Measurements from ENCODE around the gene PLXNB3. TPM values are rescaled to one million over a fixed set of nuclear protein-coding genes. Genes with fewer than 3 reads are reported as not detected.

PLXNB3 gene
- total RNA-seq, 1 experiment from 2014 or later, result 14.3 TPM

DNA sequence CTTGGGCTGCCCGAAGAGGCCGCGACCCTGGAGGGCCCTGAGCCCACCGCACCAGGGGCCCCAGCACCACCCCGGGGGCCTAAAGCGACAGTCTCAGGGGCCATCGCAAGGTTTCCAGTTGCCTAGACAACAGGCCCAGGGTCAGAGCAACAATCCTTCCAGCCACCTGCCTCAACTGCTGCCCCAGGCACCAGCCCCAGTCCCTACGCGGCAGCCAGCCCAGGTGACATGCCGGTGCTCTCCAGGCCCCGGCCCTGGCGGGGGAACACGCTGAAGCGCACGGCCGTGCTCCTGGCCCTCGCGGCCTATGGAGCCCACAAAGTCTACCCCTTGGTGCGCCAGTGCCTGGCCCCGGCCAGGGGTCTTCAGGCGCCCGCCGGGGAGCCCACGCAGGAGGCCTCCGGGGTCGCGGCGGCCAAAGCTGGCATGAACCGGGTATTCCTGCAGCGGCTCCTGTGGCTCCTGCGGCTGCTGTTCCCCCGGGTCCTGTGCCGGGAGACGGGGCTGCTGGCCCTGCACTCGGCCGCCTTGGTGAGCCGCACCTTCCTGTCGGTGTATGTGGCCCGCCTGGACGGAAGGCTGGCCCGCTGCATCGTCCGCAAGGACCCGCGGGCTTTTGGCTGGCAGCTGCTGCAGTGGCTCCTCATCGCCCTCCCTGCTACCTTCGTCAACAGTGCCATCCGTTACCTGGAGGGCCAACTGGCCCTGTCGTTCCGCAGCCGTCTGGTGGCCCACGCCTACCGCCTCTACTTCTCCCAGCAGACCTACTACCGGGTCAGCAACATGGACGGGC lies 38.8 kb upstream of the PLXNB3 start:
- ATAC-seq (peak; percentile 17), DNase-seq (ENCODE audit: low read depth, low spot score) (no peak)
- ChIA-PET POLR2A (no interaction called here), CTCF (no interaction called here)
- H3K4me3 ChIP-seq (ENCODE audit: low read depth in 2 of 2, low read length in 2 of 2), result peak overlapping the region; percentile 80 to 84
- in situ Hi-C loops (cut with HindIII; ENCODE audit: low pct_unique_long_range_greater_than_20kb, low sequenced_read_pairs), result no loop called here
- no peaks in the 10 kb centered on the region for H3K27me3 ChIP-seq (ENCODE audit: control insufficient read depth, insufficient read depth, low read length)
- peaks cover 24% of the 10 kb centered on the region for H3K4me1 ChIP-seq (ENCODE audit: control insufficient read depth, insufficient read depth, low read length)
- peak overlapping the region; percentile 92 for H3K27ac ChIP-seq (ENCODE audit: low read length)
- TSS peak; percentile 74 for BruUV-seq (replicated peaks)
- intact Hi-C loops (cut with micrococcal nuclease; ENCODE audit: unreplicated experiment), result no loop called here
- no peak for TF ChIP-seq POLR2AphosphoS5 (IDR thresholded peaks at IDR 0.05; ENCODE audit: low read depth, low read length)
- TF ChIP-seq SIN3A (IDR thresholded peaks at IDR 0.05; ENCODE audit: borderline replicate concordance, insufficient read depth, low read depth, low read length), result 0 out of 2 replicates have a peak, but pooled peaks have one; percentile 26
- TF ChIP-seq CTCF (IDR thresholded peaks at IDR 0.05), result no peak
- peaks cover 9% of the 10 kb centered on the region for H3K36me3 ChIP-seq (ENCODE audit: control insufficient read depth, insufficient read depth, low read length)
- no peaks in the 10 kb centered on the region for H3K9me3 ChIP-seq (ENCODE audit: control insufficient read depth, insufficient read depth, low read depth, low read length)

- ChIA-PET CTCF (no interaction called here), POLR2A (no interaction called here)
- in situ Hi-C loops (cut with HindIII; ENCODE audit: low pct_unique_long_range_greater_than_20kb, low sequenced_read_pairs) (no loop called here), intact Hi-C loops (cut with micrococcal nuclease; ENCODE audit: unreplicated experiment) (no loop called here)
- H3K4me3 ChIP-seq (ENCODE audit: low read depth in 2 of 2, low read length in 2 of 2), result peak overlapping the region; percentile 80 to 84
- no peaks in the 10 kb centered on the region for H3K9me3 ChIP-seq (ENCODE audit: control insufficient read depth, insufficient read depth, low read depth, low read length)
- peaks cover 8% of the 10 kb centered on the region for H3K36me3 ChIP-seq (ENCODE audit: control insufficient read depth, insufficient read depth, low read length)
- no peak for DNase-seq (ENCODE audit: low read depth, low spot score)
- no TSS peak for BruUV-seq (replicated peaks)
- TF ChIP-seq SIN3A (IDR thresholded peaks at IDR 0.05; ENCODE audit: borderline replicate concordance, insufficient read depth, low read depth, low read length), result no peak
- no peak for TF ChIP-seq CTCF (IDR thresholded peaks at IDR 0.05)
- TF ChIP-seq, protein P1, sequence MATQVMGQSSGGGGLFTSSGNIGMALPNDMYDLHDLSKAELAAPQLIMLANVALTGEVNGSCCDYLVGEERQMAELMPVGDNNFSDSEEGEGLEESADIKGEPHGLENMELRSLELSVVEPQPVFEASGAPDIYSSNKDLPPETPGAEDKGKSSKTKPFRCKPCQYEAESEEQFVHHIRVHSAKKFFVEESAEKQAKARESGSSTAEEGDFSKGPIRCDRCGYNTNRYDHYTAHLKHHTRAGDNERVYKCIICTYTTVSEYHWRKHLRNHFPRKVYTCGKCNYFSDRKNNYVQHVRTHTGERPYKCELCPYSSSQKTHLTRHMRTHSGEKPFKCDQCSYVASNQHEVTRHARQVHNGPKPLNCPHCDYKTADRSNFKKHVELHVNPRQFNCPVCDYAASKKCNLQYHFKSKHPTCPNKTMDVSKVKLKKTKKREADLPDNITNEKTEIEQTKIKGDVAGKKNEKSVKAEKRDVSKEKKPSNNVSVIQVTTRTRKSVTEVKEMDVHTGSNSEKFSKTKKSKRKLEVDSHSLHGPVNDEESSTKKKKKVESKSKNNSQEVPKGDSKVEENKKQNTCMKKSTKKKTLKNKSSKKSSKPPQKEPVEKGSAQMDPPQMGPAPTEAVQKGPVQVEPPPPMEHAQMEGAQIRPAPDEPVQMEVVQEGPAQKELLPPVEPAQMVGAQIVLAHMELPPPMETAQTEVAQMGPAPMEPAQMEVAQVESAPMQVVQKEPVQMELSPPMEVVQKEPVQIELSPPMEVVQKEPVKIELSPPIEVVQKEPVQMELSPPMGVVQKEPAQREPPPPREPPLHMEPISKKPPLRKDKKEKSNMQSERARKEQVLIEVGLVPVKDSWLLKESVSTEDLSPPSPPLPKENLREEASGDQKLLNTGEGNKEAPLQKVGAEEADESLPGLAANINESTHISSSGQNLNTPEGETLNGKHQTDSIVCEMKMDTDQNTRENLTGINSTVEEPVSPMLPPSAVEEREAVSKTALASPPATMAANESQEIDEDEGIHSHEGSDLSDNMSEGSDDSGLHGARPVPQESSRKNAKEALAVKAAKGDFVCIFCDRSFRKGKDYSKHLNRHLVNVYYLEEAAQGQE (IDR thresholded peaks at IDR 0.05; ENCODE audit: insufficient read depth in 1 of 2, low read depth in 2 of 2, low read length in 1 of 2), result no peak
- no peak for ATAC-seq
- H3K27ac ChIP-seq (ENCODE audit: low read length), result peak overlapping the region; percentile 92
- H3K4me1 ChIP-seq (ENCODE audit: control insufficient read depth, insufficient read depth, low read length), result peaks cover 24% of the 10 kb centered on the region
- no peaks in the 10 kb centered on the region for H3K27me3 ChIP-seq (ENCODE audit: control insufficient read depth, insufficient read depth, low read length)
Observed at GRCh38 chrX:153725832-153726285, 38.2 kb upstream of the PLXNB3 start.
